Hepatic stellate cell (primary cell): Measurements from ENCODE around the gene GNL1.

ENCODE experiments used
- DNase-seq: peaks from one replicate; pipeline ENCODE4 v3.0.0; 2011; ENCODE audit warnings: low spot score

The GNL1 gene

GRCh38 chr6:30556066-30556905, at the start of gene GNL1:
TSS of gene GNL1 (minus strand) at chr6:30556489. CDS start at chr6:30556203, 286 bp downstream.
- DNase-seq = peak; percentile 88

DNA sequence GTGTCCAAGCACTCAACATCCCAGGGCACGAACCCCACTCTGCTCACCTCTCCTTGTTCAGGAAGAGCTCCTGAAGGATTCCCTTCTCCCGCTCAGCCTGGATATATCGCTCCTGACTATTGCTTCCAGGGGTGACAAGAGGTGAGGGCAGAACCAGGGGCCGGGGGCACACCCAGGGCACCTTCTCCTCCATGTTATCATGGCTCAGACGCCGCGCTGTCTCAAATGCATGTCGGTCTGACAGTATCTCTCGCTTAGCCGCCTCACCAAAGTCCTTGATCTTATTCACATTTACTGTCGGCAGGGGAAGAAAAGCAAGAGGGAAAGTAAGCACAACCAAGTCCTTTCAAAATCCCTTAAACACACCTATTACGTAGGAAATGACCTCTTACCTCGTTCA, 47.7 kb upstream of the GNL1 start:
- DNase-seq = no peak

GRCh38 chr6:30601815-30602641, 45.7 kb upstream of the GNL1 start:
- DNase-seq = no peak

- DNase-seq = no peak
These were observed 45.1 kb upstream of the GNL1 start for GRCh38 chr6:30601436-30601814.

- DNase-seq = no peak
These were observed 44.2 kb upstream of the GNL1 start for GRCh38 chr6:30600451-30600961.

DNA sequence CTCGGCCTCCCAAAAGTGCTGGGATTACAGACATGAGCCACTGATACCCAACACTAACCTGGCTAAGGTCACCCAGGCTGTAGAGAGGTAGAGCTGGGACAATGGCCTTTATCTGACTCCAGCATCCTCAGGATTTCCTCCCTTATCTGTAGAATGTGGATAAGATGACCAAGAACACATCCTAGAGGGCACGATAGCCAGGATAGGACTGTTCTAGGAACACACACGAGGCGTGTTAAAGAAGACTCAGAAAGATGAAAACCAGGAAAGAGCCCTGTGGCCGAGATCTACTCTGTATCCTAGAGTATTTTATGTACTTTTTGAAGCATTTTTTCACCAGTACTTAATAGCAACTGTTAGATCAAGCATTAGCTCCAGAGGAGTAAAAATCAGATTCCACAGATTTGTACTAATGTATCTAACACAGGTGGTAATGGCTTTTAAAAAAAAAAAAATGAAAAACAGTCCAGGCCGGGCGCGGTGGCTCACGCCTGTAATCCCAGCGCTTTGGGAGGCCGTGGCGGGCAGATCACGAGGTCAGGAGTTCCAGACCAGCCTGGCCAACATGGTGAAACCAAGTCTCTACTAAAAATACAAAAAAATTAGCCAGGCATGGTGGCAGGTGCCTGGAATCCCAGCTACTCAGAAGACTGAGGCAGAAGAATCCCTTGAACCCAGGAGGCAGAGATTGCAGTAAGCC, 43.5 kb upstream of the GNL1 start:
- DNase-seq = no peak

GRCh38 chr6:30598912-30599624, 42.8 kb upstream of the GNL1 start:
- no peak for DNase-seq

DNA sequence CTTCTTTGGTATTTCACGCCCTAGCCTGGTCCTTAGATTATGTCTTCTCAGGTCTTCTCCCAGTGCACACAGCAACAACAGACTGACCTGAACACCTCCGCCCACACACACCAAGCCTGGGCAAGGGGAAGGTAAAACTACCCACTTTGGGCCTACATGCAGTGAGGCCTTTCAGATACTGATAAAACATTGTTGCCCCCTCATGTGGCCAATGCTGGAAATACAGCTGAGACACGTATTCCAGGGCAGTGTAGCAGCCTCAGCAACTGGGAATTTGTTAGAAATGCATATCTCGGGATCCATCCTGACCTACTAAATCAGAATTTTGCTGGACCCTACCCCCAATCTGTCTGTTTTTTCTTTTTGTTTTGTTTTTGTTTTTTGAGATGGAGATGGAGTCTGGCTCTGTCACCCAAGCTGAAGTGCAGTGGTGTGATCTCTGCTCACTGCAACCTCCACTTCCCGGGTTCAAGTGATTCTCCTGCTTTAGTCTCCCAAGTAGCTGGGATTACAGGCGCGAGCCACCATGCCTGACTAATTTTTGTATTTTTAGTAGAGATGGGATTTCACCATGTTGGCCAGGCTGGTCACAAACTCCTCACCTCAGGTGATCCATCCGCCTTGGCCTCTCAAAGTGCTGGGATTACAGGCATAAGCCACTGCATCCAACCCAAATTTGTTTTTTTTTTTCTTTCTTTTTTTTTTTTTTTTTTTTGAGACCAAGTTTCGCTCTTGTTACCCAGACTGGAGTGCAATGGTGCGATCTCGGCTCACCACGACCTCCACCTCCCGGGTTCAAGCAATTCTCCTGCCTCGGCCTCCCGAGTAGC, 41.2 kb upstream of the GNL1 start:
- peak; percentile 80 for DNase-seq

DNA sequence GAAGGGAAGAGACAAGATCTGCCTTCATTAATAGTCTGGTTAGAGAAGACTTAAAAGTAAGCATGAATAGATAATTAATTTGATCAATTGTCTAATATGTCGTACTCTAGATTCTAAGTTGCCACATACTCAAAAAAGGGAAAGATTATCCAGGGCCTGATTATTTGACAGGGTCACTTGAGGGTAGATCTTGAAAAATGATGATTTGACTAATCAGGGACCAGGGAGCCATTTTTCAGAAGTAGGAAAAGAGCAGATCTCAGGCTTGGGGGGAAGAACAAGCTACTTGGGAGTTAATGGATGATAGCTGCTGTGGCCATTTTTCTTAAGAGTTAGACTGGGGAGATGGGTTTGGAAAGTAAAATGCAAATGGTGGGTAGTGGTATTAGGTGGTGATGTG, 36.0 kb upstream of the GNL1 start:
- DNase-seq = no peak

DNA sequence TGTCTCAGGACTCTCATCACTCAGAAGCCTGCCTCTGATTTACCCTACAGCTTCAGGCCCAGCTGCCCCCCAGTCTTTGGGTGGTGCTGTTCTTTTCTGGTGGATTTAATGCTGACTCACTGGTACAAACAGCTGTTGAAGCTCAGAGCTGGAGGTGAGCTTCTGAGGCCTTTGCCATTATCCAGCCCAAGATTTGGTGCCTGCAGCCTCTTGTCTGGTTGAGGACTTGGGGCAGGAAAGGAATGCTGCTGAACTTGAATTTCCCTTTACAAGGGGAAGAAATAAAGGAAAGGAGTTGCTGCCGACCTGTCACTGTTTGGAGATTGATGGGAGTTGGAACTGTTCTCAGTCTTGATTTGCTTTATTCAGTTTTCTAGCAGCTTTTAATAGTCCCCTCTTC, 34.7 kb upstream of the GNL1 start:
- DNase-seq = peak; percentile 71

GRCh38 chr6:30590509-30590908, 34.2 kb upstream of the GNL1 start:
- no peak for DNase-seq

DNA sequence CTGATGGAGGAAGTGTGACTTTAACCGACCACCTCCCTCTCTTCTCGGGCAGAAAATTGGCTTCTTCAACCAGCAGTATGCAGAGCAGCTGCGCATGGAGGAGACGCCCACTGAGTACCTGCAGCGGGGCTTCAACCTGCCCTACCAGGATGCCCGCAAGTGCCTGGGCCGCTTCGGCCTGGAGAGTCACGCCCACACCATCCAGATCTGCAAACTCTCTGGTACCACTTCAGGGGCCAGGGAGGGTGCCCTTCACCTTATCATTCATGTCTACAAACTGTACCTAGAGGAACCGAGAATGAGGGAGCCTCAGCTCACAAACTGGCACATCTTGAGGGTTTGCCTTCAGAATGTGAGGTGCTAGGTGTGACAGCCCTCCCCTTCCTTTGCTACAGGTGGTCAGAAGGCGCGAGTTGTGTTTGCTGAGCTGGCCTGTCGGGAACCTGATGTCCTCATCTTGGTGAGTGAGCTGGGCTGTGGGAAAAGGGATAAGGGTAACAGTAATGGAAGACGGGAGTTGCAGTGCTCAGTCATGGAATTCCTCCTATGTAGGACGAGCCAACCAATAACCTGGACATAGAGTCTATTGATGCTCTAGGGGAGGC, 33.6 kb upstream of the GNL1 start:
- no peak for DNase-seq

DNA sequence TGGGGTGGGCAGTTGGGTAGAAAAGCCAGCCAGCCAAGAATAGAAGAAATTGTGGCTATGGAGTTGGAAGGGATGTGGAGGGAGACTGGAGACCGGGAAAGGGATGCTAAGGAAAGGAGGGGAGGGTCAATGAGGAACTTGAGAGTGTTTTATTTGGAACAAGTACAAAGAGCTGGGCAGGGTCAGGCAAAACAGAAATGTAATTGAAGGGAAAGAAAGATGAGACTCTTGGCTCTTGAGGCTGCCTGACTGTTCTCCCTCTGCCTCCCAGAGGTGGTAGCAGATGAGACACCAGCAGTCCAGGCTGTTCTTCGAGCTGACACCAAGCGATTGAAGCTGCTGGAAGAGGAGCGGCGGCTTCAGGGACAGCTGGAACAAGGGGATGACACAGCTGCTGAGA, 27.6 kb upstream of the GNL1 start:
- DNase-seq = no peak

GRCh38 chr6:30578051-30578450, 21.8 kb upstream of the GNL1 start:
- no peak for DNase-seq

- DNase-seq = no peak
These were observed 16.8 kb upstream of the GNL1 start for GRCh38 chr6:30573113-30573512.

GRCh38 chr6:30572148-30572547, 15.9 kb upstream of the GNL1 start:
- no peak for DNase-seq

GRCh38 chr6:30571762-30572082, 15.4 kb upstream of the GNL1 start:
- no peak for DNase-seq

GRCh38 chr6:30571075-30571761, 14.9 kb upstream of the GNL1 start, which contains the start of gene ABCF1:
TSS of gene ABCF1 (plus strand) at chr6:30571442. CDS start at chr6:30571488, 46 bp downstream.
- peak; percentile 97 for DNase-seq

GRCh38 chr6:30570740-30571074, 14.4 kb upstream of the GNL1 start:
- peak; percentile 43 for DNase-seq

DNA sequence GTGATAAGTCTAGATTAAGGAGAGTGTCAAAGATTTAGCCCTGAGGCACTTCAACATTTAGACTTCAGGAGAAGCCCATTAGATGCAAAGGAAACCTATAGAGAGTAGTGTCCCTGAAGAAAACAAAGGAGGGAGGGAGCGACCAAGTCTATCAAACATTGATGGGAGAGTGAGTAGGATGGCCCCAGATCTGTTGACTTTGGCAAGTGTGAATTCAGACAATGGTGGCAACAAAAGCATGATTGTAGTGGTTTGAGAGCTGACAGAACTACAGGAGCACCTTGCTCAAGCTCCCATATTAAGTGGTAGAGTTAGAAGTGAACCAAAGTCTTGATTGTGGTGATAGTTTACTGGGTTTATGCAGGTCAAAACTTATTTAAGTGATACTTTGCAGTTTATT, 14.0 kb upstream of the GNL1 start:
- DNase-seq = no peak
